Kidney epithelial cell (primary cell): ENCODE measurements around the gene WDR48. TPM values are rescaled to one million over a fixed set of nuclear protein-coding genes. Genes with fewer than 3 reads are reported as not detected.

Source experiments
- DNase-seq: peaks from one replicate; pipeline ENCODE4 v3.0.0-alpha.2; 2010; ENCODE audit warnings: low read depth
- H3K27me3 ChIP-seq: 2 replicates; pipeline ENCODE4 v1.6.0; 2011; ENCODE audit warnings: low read length; ENCODE audit not compliant: control insufficient read depth, insufficient read depth
- H3K36me3 ChIP-seq: 2 replicates; pipeline ENCODE4 v1.5.1; 2011; ENCODE audit warnings: low read length; ENCODE audit not compliant: control insufficient read depth, insufficient read depth
- H3K4me3 ChIP-seq: 2 replicates; pipeline ENCODE4 v1.5.1; 2011; ENCODE audit warnings: low read depth, mild to moderate bottlenecking, control low read depth, low read length
- CTCF ChIP-seq: IDR thresholded peaks from 2 replicates; pipeline ENCODE4 v1.5.1; 2011; ENCODE audit warnings: mild to moderate bottlenecking, moderate library complexity, low read length, control low read depth, inconsistent platforms; ENCODE audit not compliant: insufficient read depth, poor library complexity, severe bottlenecking
- total RNA-seq: library from RNA; depleted of rRNA; stranded (reverse); fragments of >200 nt; gene quantifications from 2 replicates; pipeline ENCODE4 v1.2.3, GENCODE V29; 2015

Gene WDR48
- total RNA-seq, 1 donor from 2014 or later: 33.2 TPM

DNA sequence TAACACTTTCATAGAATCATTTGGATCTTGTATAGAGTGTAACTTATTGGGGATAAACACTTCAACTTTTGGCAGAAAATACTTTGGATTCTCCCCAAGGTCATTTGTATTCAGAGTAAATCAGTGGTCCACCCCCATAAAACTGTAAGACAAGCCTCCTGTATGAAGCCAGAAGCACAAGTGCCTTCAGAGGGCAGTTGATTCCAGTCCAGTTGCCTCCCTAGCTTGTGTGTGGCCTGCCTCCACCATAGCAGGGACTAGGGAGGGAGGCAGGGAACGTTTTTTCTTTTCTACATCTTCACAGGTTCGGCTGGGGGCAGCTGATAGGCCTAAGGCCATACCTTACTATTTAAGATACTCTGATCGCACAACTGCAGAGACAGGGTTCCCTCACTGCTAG, 44.0 kb downstream of the WDR48 start:
- Histone ChIP-seq H3K27me3 (no peaks in the 10 kb centered on the region), H3K36me3 (peaks cover 6% of the 10 kb centered on the region), H3K4me3 (no peak overlapping the region)
- no peak for DNase-seq
- no peak for TF ChIP-seq CTCF

- no peak overlapping the region for H3K4me3 ChIP-seq
- DNase-seq: no peak
- TF ChIP-seq CTCF: no peak
- no peaks in the 10 kb centered on the region for H3K27me3 ChIP-seq
- H3K36me3 ChIP-seq: peaks cover 6% of the 10 kb centered on the region
Observed at GRCh38 chr3:39096775-39097174, 45.0 kb downstream of the WDR48 start.

GRCh38 chr3:39097716-39098472, 46.1 kb downstream of the WDR48 start:
- DNase-seq: no peak
- Histone ChIP-seq H3K4me3 (no peak overlapping the region), H3K36me3 (peaks cover 6% of the 10 kb centered on the region), H3K27me3 (no peaks in the 10 kb centered on the region)
- TF ChIP-seq CTCF: no peak

DNA sequence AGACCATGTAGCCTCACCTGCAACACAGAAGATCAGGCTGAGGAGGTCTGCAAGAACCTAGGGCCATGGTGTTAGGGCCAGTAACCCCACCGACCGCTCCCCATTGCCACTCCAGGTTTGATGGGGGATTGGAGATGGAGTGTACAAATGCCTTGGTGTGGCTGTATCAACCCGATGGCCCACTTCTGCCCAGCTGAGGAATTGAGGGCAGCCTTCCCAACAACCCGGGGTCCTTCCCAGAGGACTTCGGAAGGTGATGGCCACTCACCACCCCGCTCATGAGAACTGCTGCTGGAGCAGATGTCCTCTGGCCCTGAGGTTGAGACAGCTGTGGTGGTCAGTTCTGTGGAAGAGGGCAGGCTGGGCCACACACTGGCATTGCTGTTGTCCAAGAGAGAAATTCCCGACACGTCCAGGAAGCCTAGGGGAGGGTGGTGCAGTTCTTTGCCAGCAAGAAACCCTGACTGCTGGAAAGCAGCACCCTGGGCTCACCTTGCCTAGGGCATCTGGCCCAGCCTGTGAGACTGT, 46.7 kb downstream of the WDR48 start:
- Histone ChIP-seq H3K27me3 (no peaks in the 10 kb centered on the region), H3K36me3 (peaks cover 6% of the 10 kb centered on the region), H3K4me3 (no peak overlapping the region)
- TF ChIP-seq CTCF: no peak
- DNase-seq: no peak

DNA sequence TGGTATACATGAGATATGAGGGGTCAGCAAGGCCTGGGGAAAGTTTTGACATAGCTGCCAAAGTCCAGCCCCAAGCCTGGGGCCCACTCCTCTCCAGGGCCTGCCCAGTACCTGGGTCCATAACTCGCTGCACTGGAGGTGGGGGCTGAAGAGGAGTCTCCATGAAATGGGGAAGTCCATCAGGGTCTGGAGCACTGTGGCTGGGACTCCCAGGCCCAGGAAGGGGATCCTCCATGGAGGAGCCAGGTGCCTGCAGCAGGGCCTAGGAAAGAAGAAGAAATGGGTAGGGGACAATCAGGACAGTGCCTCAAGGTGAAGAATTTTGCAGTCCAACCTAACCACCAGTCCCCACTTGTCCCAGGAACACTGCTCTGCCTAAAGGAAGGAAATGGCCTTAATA, 47.4 kb downstream of the WDR48 start:
- DNase-seq: no peak
- Histone ChIP-seq H3K4me3 (no peak overlapping the region), H3K27me3 (no peaks in the 10 kb centered on the region), H3K36me3 (peaks cover 6% of the 10 kb centered on the region)
- TF ChIP-seq CTCF: no peak

DNA sequence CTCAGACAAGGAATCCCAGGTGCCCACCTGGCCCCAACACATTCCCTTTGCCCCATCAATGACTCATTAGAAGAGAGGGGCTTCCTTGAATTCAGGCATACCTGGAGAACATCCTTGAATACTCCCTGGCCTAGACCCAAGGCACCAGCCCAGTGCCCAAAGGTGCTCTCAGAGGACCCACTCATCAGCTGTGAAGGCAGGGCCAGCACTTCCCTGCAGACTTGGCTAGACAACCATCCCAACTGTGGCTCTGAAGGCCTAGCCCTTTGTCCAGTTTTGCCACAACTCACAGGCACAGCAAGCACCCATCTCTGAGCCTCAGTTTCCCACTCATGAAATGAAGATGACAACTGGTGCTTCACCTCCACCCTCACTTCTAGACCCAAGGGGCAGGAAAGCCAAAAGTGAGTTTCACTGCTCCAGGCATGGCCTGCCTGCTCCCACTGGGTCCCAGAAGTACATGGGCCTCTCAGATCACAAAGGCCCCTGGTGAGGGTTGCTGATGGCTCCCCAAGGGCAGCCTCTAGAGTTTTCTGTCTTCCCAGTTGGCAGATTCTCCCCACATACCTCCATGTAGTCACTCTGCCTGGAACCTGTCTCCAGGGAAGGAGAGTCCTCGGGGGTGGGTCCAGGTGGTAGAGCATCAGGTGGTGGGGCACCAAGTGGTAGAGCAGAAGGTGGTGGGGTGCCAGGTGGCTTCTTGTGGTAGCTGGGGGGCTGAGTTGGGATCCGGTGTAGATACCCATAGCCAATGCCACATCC, 48.1 kb downstream of the WDR48 start:
- no peaks in the 10 kb centered on the region for H3K27me3 ChIP-seq
- TF ChIP-seq CTCF: no peak
- no peak overlapping the region for H3K4me3 ChIP-seq
- H3K36me3 ChIP-seq: peaks cover 6% of the 10 kb centered on the region
- DNase-seq: no peak
